Osteoblast (primary cell): ENCODE measurements around the gene NAT9. TPM values are rescaled to one million over a fixed set of nuclear protein-coding genes. Genes with fewer than 3 reads are reported as not detected.

ENCODE experiments used
- DNase-seq: peaks from one replicate; pipeline ENCODE4 v3.0.0; 2011; ENCODE audit warnings: low spot score, mixed read lengths; ENCODE audit not compliant: insufficient read length; ENCODE audit errors: missing footprints
- H2AFZ ChIP-seq: 2 replicates; pipeline ENCODE4 v1.6.0; 2011; ENCODE audit warnings: mild to moderate bottlenecking, low read length
- H3K27ac ChIP-seq: 2 replicates; pipeline ENCODE4 v1.5.1; 2011; ENCODE audit warnings: mild to moderate bottlenecking, low read depth, low read length, moderate library complexity
- H3K27me3 ChIP-seq: 2 replicates; pipeline ENCODE4 v1.6.0; 2012; ENCODE audit warnings: mild to moderate bottlenecking, control low read depth, inconsistent platforms, low read length, moderate library complexity; ENCODE audit not compliant: insufficient read depth
- H3K36me3 ChIP-seq: 2 replicates; pipeline ENCODE4 v1.5.1; 2011; ENCODE audit warnings: mild to moderate bottlenecking, low read length, control low read depth, moderate library complexity; ENCODE audit not compliant: insufficient read depth
- H3K4me1 ChIP-seq: 2 replicates; pipeline ENCODE4 v1.5.1; 2011; ENCODE audit warnings: mild to moderate bottlenecking, low read length, control low read depth, moderate library complexity; ENCODE audit not compliant: insufficient read depth
- H3K4me2 ChIP-seq: 2 replicates; pipeline ENCODE4 v1.6.0; 2011; ENCODE audit warnings: mild to moderate bottlenecking, low read length; ENCODE audit not compliant: insufficient read depth
- H3K4me3 ChIP-seq: fragments of 200-600 bp; sonication (generic); 3 replicates; pipeline ENCODE4 v1.5.1; 2012; ENCODE audit warnings: mild to moderate bottlenecking, low read length, inconsistent platforms; ENCODE audit not compliant: insufficient read depth
- H3K79me2 ChIP-seq: 2 replicates; pipeline ENCODE4 v1.6.0; 2012; ENCODE audit warnings: mild to moderate bottlenecking, low read length, control low read depth, inconsistent platforms; ENCODE audit not compliant: insufficient read depth
- H3K9me3 ChIP-seq: 2 replicates; pipeline ENCODE4 v1.5.1; 2011; ENCODE audit warnings: low read depth, low read length, control low read depth
- H4K20me1 ChIP-seq: 2 replicates; pipeline ENCODE4 v1.6.0; 2012; ENCODE audit warnings: mild to moderate bottlenecking, low read length, control low read depth; ENCODE audit not compliant: insufficient read depth
- total RNA-seq: library from RNA; depleted of rRNA; stranded (reverse); fragments of >200 nt; gene quantifications from 2 replicates; pipeline ENCODE4 v1.2.3, GENCODE V29; 2012
- TF ChIP-seq, protein P1 (sequence below): IDR thresholded peaks from 2 replicates; pipeline ENCODE4 v1.5.1; 2011; ENCODE audit warnings: mild to moderate bottlenecking, low read depth, low read length, moderate library complexity; ENCODE audit errors: extremely low read depth

NAT9 gene
- total RNA-seq, 1 donor, result 35.1 TPM

GRCh38 chr17:74769856-74770497, 6.2 kb downstream of the NAT9 start:
- Histone ChIP-seq H3K4me3 (no peak overlapping the region), H3K27ac (no peak overlapping the region), H3K4me1 (peaks cover 41% of the 10 kb centered on the region), H3K27me3 (no peaks in the 10 kb centered on the region), H3K4me2 (no peak overlapping the region), H2AFZ (no peak overlapping the region), H3K9me3 (no peaks in the 10 kb centered on the region), H4K20me1 (peaks cover 16% of the 10 kb centered on the region), H3K79me2 (peaks cover 14% of the 10 kb centered on the region), H3K36me3 (peaks cover 34% of the 10 kb centered on the region)
- DNase-seq, result peak; percentile 56
- TF ChIP-seq, protein P1, sequence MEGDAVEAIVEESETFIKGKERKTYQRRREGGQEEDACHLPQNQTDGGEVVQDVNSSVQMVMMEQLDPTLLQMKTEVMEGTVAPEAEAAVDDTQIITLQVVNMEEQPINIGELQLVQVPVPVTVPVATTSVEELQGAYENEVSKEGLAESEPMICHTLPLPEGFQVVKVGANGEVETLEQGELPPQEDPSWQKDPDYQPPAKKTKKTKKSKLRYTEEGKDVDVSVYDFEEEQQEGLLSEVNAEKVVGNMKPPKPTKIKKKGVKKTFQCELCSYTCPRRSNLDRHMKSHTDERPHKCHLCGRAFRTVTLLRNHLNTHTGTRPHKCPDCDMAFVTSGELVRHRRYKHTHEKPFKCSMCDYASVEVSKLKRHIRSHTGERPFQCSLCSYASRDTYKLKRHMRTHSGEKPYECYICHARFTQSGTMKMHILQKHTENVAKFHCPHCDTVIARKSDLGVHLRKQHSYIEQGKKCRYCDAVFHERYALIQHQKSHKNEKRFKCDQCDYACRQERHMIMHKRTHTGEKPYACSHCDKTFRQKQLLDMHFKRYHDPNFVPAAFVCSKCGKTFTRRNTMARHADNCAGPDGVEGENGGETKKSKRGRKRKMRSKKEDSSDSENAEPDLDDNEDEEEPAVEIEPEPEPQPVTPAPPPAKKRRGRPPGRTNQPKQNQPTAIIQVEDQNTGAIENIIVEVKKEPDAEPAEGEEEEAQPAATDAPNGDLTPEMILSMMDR, result no peak

DNA sequence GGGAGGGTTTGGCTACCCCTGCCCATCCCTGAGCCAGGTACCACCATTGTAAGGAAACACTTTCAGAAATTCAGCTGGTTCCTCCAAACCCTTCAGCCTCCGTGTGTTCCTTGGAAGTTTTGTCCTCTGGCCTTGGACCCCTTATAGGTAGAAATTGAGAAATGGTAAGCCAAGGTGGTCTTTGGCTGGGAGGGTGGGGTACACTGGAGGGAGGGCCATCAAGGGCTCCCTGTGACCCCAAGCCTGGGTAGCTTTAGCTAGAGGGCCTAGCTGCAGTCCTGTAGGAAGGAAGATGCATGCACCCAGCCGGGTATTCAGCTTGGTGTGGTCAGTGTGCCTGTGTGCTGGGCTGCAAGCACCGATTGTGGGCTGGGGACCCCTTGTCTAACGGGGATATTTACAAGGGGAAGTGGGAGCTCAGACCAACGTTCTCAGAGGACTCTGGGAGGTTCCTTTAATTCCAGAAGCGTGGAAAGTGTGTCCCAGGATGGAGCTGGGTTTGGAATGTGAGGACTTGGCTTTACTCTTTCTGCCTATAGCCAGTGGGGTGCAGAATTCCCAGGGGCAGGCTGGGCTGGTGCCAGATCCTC, 6.8 kb downstream of the NAT9 start:
- Histone ChIP-seq H2AFZ (no peak overlapping the region), H3K4me2 (no peak overlapping the region)

GRCh38 chr17:74768763-74769114, 7.4 kb downstream of the NAT9 start:
- Histone ChIP-seq H3K79me2 (peaks cover 14% of the 10 kb centered on the region), H3K4me3 (no peak overlapping the region), H3K9me3 (no peaks in the 10 kb centered on the region), H3K4me1 (peaks cover 31% of the 10 kb centered on the region), H2AFZ (no peak overlapping the region), H3K27me3 (no peaks in the 10 kb centered on the region), H4K20me1 (peaks cover 13% of the 10 kb centered on the region), H3K27ac (peak overlapping the region; percentile 72), H3K4me2 (no peak overlapping the region), H3K36me3 (peaks cover 34% of the 10 kb centered on the region)
- peak; percentile 82 for DNase-seq
- TF ChIP-seq, protein P1, result no peak

More for the DNA sequence above, 6.8 kb downstream of the NAT9 start:
- H3K27me3 ChIP-seq, result no peaks in the 10 kb centered on the region
- H3K27ac ChIP-seq, result no peak overlapping the region
- TF ChIP-seq, protein P1, result no peak
- H3K79me2 ChIP-seq, result peaks cover 14% of the 10 kb centered on the region
- peaks cover 16% of the 10 kb centered on the region for H4K20me1 ChIP-seq
- no peak overlapping the region for H3K4me3 ChIP-seq
- H3K9me3 ChIP-seq, result no peaks in the 10 kb centered on the region
- peaks cover 37% of the 10 kb centered on the region for H3K4me1 ChIP-seq
- peak; percentile 79 for DNase-seq
- peaks cover 34% of the 10 kb centered on the region for H3K36me3 ChIP-seq

DNA sequence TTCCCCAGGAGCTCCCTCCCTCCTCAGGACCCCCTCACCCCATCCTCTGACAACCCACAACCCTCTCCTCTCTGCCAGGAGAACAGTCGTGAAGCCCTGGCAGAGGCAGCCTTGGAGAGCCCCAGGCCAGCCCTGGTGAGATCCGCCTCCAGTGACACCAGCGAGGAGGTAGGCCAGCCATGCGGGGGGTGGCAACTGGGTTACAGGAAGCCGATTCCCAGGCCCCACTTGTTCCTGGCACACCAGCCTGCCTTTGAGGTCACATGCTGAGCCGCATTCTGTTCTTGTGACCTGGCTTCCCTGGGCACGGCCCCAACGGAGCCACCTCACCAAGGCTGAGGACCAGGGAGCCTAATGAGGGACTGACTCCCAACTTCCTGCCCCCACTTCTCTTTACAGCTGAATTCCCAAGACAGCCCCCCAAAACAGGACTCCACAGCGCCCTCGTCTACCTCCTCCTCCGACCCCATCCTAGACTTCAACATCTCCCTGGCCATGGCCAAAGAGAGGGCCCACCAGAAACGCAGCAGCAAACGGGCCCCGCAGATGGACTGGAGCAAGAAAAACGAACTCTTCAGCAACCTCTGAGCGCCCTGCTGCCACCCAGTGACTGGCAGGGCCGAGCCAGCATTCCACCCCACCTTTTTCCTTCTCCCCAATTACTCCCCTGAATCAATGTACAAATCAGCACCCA, 7.9 kb downstream of the NAT9 start:
- TF ChIP-seq, protein P1, result peak; percentile 7
- H3K4me2 ChIP-seq, result peak overlapping the region; percentile 43
- peaks cover 29% of the 10 kb centered on the region for H3K36me3 ChIP-seq
- H2AFZ ChIP-seq, result peak overlapping the region; percentile 41
- H3K27me3 ChIP-seq, result no peaks in the 10 kb centered on the region
- H3K4me3 ChIP-seq, result peak overlapping the region; percentile 25
- peak; percentile 96 for DNase-seq
- H3K4me1 ChIP-seq, result peaks cover 25% of the 10 kb centered on the region
- peaks cover 8% of the 10 kb centered on the region for H4K20me1 ChIP-seq
- H3K9me3 ChIP-seq, result no peaks in the 10 kb centered on the region
- H3K79me2 ChIP-seq, result peaks cover 10% of the 10 kb centered on the region
- H3K27ac ChIP-seq, result peak overlapping the region; percentile 72
